HepG2 (cell line): ENCODE results near the gene TBC1D16. TPM values are rescaled to one million over a fixed set of nuclear protein-coding genes. Genes with fewer than 3 reads are reported as not detected.
A peak's percentile ranks its signal among the peaks of the same experiment; 100 is the strongest.

Experiments
- ARHGAP35 ChIP-seq: sonication (generic); formaldehyde crosslinking; IDR thresholded peaks from 2 replicates; pipeline ENCODE4 v1.9.0; 2022; ENCODE audit warnings: mild to moderate bottlenecking, inconsistent platforms, moderate library complexity, missing genetic modification reagents, borderline replicate concordance
- JARID2 ChIP-seq: sonication (generic); formaldehyde crosslinking; IDR thresholded peaks from 2 replicates; pipeline ENCODE4 v1.8.1; 2023; ENCODE audit warnings: missing genetic modification reagents, inconsistent platforms; ENCODE audit not compliant: insufficient replicate concordance
- NFKB2 ChIP-seq: sonication (generic); formaldehyde crosslinking; IDR thresholded peaks from 2 replicates; pipeline ENCODE4 v1.4.0; 2020; ENCODE audit warnings: missing genetic modification reagents, borderline replicate concordance
- PAWR ChIP-seq: sonication (generic); formaldehyde crosslinking; IDR thresholded peaks from 2 replicates; pipeline ENCODE4 v1.4.0; 2020; ENCODE audit warnings: missing genetic modification reagents, mild to moderate bottlenecking, borderline replicate concordance
- PBX3 ChIP-seq: sonication (generic); formaldehyde crosslinking; IDR thresholded peaks from 2 replicates; pipeline ENCODE4 v1.8.1; 2023; ENCODE audit warnings: missing genetic modification reagents, inconsistent platforms, borderline replicate concordance
- POLR2A ChIP-seq, 2 experiments: IDR thresholded peaks; 2 replicates each; pipeline ENCODE4 v1.6.1; 2011; ENCODE audit warnings: low read depth in 2 of 2, low read length in 2 of 2, mild to moderate bottlenecking in 1 of 2, moderate library complexity in 1 of 2; ENCODE audit not compliant: insufficient read depth in 1 of 2
- TOE1 ChIP-seq: sonication (generic); formaldehyde crosslinking; IDR thresholded peaks from 2 replicates; pipeline ENCODE4 v1.4.0; 2020; ENCODE audit warnings: mild to moderate bottlenecking, missing genetic modification reagents
- XBP1 ChIP-seq: sonication (generic); formaldehyde crosslinking; IDR thresholded peaks from 2 replicates; pipeline ENCODE4 v1.5.0; 2020; ENCODE audit warnings: missing genetic modification reagents
- ZKSCAN8 ChIP-seq: IDR thresholded peaks from 2 replicates; pipeline ENCODE4 v1.6.1; 2016; ENCODE audit warnings: borderline replicate concordance, missing genetic modification reagents, missing compliant biosample characterization
- ZNF510 ChIP-seq: sonication (generic); formaldehyde crosslinking; IDR thresholded peaks from 2 replicates; pipeline ENCODE4 v1.4.0; 2020; ENCODE audit warnings: low read depth, mild to moderate bottlenecking, missing genetic modification reagents
- ZNF839 ChIP-seq: sonication (generic); formaldehyde crosslinking; IDR thresholded peaks from 2 replicates; pipeline ENCODE4 v1.4.0; 2020; ENCODE audit warnings: missing genetic modification reagents, mild to moderate bottlenecking, borderline replicate concordance
- ZSCAN31 ChIP-seq: sonication (generic); formaldehyde crosslinking; IDR thresholded peaks from 2 replicates; pipeline ENCODE4 v1.5.0; 2020; ENCODE audit warnings: low read depth, mild to moderate bottlenecking, missing genetic modification reagents
- polyA plus RNA-seq, 8 experiments: library from polyadenylated mRNA; depleted of rRNA in 3 of 8; stranded (reverse) in 7 of 8; unstranded in 1 of 8; fragments of >200 nt; fragmentation: Illumina TruSeq in 4 of 8; extraction: Trizol in 4 of 8; gene quantifications; 2 replicates each; pipeline versions ENCODE4 v1.2.1 to v1.2.3, GENCODE V29; 2011 to 2016; ENCODE audit warnings: low read depth in 4 of 8, missing spikeins in 1 of 8, mixed read lengths in 1 of 8; ENCODE audit not compliant: insufficient read depth in 1 of 8
- total RNA-seq, 5 experiments: library from RNA; depleted of rRNA; stranded (reverse); fragments of >200 nt; fragmentation: Illumina TruSeq; extraction: Trizol; gene quantifications; 2 replicates each; pipeline ENCODE4 v1.2.3, GENCODE V29; 2016; ENCODE audit warnings: low read depth in 1 of 5
- TF ChIP-seq, protein P1 (sequence below): sonication (generic); formaldehyde crosslinking; IDR thresholded peaks from 2 replicates; pipeline ENCODE4 v1.4.0; 2020; ENCODE audit warnings: mild to moderate bottlenecking, missing genetic modification reagents
- TF ChIP-seq, protein P2 (sequence below): sonication (generic); formaldehyde crosslinking; IDR thresholded peaks from 2 replicates; pipeline ENCODE4 v1.4.0; 2020; ENCODE audit warnings: missing genetic modification reagents
- TF ChIP-seq, protein P3 (sequence below): IDR thresholded peaks from 2 replicates; pipeline ENCODE4 v1.4.0; 2020; ENCODE audit warnings: mild to moderate bottlenecking, missing genetic modification reagents
- TF ChIP-seq, protein P4 (sequence below): sonication (generic); formaldehyde crosslinking; conservative IDR thresholded peaks from 2 replicates; pipeline ENCODE4 v1.5.0; 2020; ENCODE audit warnings: missing genetic modification reagents

Gene TBC1D16
- total and polyA plus RNA-seq, 2 of the 13 experiments (the other 11 are each of a cell fraction or from before 2014, with no cell fraction given): 14.9 to 24.9 TPM

DNA sequence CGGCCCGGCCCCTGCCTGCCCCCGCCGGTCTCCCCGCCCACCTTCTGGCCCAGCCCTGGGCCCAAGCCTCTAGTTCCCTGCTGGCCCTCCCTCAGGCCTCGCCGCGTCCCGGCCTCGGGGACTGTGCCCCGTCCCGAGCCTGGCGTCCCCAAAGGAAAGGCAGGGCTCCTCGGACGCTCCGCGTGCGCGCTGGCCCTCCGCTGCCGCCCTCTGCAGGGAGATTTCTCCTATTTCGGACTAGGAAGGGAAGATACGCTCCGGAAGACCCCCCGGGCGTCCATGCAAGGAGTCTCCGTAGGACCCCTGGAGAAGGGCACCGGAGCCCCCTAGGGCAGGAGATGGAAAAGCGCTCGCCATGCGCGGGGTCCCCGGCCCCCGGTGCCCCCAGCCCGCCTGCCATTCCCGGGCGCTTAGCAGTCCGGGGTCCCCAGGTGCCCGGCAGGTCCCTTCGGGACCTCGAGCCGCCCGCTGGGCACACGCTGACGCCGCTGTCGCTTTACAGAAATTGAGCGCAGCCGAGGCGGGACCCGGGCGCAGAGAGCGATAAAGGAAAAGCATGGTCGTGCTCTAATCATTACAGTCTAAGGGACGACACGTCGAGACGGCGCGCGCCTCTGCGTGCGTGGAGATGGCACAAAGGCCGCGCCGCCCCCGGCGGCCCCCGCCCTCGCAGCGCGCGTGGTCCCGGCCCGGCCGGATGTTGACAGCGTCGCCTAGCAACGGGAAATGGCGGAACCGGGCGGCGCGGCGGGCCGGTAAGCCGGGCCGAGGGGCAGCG lies 454 bp upstream of the TBC1D16 start, which contains the start of gene CCDC40 (continued):
- TF ChIP-seq ZNF839 (CRISPR knock-in tag) (peak; percentile 66; the same call in 1 of the 2 replicates), ARHGAP35 (CRISPR knock-in tag) (no peak), POLR2A (IDR thresholded peaks at IDR 0.05; ENCODE audit: insufficient read depth in 1 of 2, low read depth in 2 of 2, low read length in 2 of 2) (peak; percentile 85 to 91), TOE1 (CRISPR knock-in tag) (peak; percentile 76; the same call in 1 of the 2 replicates), ZSCAN31 (CRISPR knock-in tag) (peak; percentile 9), ZKSCAN8 (CRISPR knock-in tag) (no peak), PAWR (no peak), ZNF510 (CRISPR knock-in tag) (no peak), PBX3 (CRISPR knock-in tag) (no peak), JARID2 (CRISPR knock-in tag) (no peak), XBP1 (no peak), NFKB2 (peak; percentile 70)
- TF ChIP-seq, protein P1, sequence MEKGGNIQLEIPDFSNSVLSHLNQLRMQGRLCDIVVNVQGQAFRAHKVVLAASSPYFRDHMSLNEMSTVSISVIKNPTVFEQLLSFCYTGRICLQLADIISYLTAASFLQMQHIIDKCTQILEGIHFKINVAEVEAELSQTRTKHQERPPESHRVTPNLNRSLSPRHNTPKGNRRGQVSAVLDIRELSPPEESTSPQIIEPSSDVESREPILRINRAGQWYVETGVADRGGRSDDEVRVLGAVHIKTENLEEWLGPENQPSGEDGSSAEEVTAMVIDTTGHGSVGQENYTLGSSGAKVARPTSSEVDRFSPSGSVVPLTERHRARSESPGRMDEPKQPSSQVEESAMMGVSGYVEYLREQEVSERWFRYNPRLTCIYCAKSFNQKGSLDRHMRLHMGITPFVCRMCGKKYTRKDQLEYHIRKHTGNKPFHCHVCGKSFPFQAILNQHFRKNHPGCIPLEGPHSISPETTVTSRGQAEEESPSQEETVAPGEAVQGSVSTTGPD: no peak
- TF ChIP-seq, protein P2, sequence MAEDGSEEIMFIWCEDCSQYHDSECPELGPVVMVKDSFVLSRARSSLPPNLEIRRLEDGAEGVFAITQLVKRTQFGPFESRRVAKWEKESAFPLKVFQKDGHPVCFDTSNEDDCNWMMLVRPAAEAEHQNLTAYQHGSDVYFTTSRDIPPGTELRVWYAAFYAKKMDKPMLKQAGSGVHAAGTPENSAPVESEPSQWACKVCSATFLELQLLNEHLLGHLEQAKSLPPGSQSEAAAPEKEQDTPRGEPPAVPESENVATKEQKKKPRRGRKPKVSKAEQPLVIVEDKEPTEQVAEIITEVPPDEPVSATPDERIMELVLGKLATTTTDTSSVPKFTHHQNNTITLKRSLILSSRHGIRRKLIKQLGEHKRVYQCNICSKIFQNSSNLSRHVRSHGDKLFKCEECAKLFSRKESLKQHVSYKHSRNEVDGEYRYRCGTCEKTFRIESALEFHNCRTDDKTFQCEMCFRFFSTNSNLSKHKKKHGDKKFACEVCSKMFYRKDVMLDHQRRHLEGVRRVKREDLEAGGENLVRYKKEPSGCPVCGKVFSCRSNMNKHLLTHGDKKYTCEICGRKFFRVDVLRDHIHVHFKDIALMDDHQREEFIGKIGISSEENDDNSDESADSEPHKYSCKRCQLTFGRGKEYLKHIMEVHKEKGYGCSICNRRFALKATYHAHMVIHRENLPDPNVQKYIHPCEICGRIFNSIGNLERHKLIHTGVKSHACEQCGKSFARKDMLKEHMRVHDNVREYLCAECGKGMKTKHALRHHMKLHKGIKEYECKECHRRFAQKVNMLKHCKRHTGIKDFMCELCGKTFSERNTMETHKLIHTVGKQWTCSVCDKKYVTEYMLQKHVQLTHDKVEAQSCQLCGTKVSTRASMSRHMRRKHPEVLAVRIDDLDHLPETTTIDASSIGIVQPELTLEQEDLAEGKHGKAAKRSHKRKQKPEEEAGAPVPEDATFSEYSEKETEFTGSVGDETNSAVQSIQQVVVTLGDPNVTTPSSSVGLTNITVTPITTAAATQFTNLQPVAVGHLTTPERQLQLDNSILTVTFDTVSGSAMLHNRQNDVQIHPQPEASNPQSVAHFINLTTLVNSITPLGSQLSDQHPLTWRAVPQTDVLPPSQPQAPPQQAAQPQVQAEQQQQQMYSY (CRISPR knock-in tag): peak; percentile 44; the same call in 1 of the 2 replicates
- TF ChIP-seq, protein P3, sequence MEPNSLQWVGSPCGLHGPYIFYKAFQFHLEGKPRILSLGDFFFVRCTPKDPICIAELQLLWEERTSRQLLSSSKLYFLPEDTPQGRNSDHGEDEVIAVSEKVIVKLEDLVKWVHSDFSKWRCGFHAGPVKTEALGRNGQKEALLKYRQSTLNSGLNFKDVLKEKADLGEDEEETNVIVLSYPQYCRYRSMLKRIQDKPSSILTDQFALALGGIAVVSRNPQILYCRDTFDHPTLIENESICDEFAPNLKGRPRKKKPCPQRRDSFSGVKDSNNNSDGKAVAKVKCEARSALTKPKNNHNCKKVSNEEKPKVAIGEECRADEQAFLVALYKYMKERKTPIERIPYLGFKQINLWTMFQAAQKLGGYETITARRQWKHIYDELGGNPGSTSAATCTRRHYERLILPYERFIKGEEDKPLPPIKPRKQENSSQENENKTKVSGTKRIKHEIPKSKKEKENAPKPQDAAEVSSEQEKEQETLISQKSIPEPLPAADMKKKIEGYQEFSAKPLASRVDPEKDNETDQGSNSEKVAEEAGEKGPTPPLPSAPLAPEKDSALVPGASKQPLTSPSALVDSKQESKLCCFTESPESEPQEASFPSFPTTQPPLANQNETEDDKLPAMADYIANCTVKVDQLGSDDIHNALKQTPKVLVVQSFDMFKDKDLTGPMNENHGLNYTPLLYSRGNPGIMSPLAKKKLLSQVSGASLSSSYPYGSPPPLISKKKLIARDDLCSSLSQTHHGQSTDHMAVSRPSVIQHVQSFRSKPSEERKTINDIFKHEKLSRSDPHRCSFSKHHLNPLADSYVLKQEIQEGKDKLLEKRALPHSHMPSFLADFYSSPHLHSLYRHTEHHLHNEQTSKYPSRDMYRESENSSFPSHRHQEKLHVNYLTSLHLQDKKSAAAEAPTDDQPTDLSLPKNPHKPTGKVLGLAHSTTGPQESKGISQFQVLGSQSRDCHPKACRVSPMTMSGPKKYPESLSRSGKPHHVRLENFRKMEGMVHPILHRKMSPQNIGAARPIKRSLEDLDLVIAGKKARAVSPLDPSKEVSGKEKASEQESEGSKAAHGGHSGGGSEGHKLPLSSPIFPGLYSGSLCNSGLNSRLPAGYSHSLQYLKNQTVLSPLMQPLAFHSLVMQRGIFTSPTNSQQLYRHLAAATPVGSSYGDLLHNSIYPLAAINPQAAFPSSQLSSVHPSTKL (CRISPR knock-in tag): peak; percentile 15
- TF ChIP-seq, protein P4, sequence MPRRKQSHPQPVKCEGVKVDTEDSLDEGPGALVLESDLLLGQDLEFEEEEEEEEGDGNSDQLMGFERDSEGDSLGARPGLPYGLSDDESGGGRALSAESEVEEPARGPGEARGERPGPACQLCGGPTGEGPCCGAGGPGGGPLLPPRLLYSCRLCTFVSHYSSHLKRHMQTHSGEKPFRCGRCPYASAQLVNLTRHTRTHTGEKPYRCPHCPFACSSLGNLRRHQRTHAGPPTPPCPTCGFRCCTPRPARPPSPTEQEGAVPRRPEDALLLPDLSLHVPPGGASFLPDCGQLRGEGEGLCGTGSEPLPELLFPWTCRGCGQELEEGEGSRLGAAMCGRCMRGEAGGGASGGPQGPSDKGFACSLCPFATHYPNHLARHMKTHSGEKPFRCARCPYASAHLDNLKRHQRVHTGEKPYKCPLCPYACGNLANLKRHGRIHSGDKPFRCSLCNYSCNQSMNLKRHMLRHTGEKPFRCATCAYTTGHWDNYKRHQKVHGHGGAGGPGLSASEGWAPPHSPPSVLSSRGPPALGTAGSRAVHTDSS: no peak
